BLaER1 (cell line): ENCODE measurements around the gene SLC27A5.
"Not testable (repeated sequence)": the region's sequence is repeated elsewhere in the genome, so short reads cannot be mapped to it uniquely, and the experiment has no call there.

Experiments used
- H3K27ac ChIP-seq: shearing (Covaris generic); formaldehyde crosslinking; 2 replicates; pipeline ENCODE4 v1.8.1; 2022
- H3K27me3 ChIP-seq: shearing (Covaris generic); formaldehyde crosslinking; 2 replicates; pipeline ENCODE4 v1.8.1; 2022
- H3K36me3 ChIP-seq: shearing (Covaris generic); formaldehyde crosslinking; 2 replicates; pipeline ENCODE4 v1.8.1; 2022
- H3K4me1 ChIP-seq: shearing (Covaris generic); formaldehyde crosslinking; 2 replicates; pipeline ENCODE4 v1.8.1; 2022
- H3K4me2 ChIP-seq: shearing (Covaris generic); formaldehyde crosslinking; 2 replicates; pipeline ENCODE4 v1.8.1; 2022
- H3K4me3 ChIP-seq: shearing (Covaris generic); formaldehyde crosslinking; 2 replicates; pipeline ENCODE4 v1.8.1; 2022
- H3K9ac ChIP-seq: shearing (Covaris generic); formaldehyde crosslinking; 2 replicates; pipeline ENCODE4 v1.8.1; 2022
- H3K9me3 ChIP-seq: shearing (Covaris generic); formaldehyde crosslinking; 2 replicates; pipeline ENCODE4 v1.8.1; 2022
- H4K20me1 ChIP-seq: shearing (Covaris generic); formaldehyde crosslinking; 2 replicates; pipeline ENCODE4 v1.8.1; 2022
- Cebpa-rat ChIP-seq: shearing (Covaris generic); IDR thresholded peaks from 2 replicates; pipeline ENCODE4 v1.8.1; 2022

Gene SLC27A5

DNA sequence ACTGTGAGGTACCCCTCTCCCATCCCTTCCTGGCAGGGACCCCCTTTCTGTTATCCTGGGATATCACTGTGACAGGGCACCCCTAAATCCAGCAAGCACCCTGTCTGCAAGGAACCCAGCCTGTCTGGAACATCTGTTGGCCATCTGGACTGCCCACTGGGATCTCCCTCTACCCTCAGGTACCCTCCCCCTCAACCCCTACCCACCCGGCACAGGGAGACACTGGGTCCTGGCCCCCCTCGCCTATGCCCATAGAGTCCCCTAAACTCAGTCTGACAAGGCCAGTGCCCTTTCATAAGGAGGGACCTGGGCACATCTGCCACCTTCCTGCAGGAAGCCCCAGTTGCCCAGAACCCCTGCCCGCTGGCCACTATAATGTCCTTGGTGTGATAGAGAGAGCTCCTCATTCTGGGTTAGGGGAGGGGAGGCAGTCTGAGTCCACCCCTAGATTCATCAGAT lies 2.8 kb upstream of the SLC27A5 start:
- Histone ChIP-seq H3K9ac (peak overlapping the region; percentile 82), H3K27ac (peak overlapping the region; percentile 80), H3K4me2 (peak overlapping the region; percentile 95), H4K20me1 (peaks cover 28% of the 10 kb centered on the region), H3K9me3 (no peaks in the 10 kb centered on the region), H3K4me1 (peaks cover 58% of the 10 kb centered on the region), H3K36me3 (peaks cover 30% of the 10 kb centered on the region), H3K27me3 (no peaks in the 10 kb centered on the region), H3K4me3 (peak overlapping the region; percentile 67)
- no peak for TF ChIP-seq Cebpa-rat

DNA sequence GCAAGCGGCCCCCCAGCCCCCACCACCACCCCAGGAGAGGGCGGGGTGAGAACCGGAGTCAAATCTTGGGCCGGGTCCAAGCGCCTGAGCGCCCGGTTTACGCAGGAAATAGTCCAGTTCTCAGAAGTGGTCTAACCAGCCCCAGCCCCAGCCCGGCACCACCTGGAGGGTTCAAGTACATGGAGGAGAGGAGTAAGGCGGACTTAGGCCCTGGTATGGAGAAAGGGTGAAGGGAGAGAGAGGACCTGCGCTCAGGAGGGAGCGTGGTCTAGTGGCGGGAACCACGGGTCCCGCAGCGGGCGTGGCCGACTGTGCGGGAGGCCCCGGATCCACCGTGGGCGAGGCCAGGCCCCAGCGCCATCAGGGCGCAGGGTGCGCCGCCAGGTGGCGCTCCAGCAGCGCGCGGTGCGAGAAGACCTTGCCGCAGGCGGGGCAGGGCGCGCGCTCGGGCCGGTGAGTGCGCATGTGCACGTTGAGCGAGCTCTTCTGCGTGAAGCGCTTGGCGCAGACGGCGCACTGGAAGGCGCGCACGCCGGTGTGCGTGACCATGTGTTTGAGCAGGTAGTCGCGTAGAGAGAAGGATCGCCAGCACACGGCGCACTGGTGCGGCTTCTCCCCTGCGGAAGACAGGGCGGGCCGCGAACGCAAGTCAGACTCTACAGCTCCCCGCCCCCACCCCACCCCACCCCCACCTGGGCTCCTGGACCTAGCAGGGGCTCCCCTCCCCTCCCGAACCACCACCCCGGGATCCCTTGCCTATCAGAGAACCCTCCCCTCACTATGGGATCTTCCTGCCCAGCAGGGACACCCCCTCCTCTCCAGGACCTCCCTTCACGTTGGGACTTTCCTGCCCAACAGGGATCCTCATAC lies 2.1 kb upstream of the SLC27A5 start:
- Histone ChIP-seq H4K20me1 (peaks cover 28% of the 10 kb centered on the region), H3K27me3 (no peaks in the 10 kb centered on the region), H3K9me3 (peaks cover under 1% of the 10 kb centered on the region; the same call in 1 of the 2 replicates), H3K4me2 (peak overlapping the region; percentile 95), H3K4me1 (peaks cover 63% of the 10 kb centered on the region), H3K9ac (peak overlapping the region; percentile 82), H3K36me3 (peaks cover 30% of the 10 kb centered on the region), H3K27ac (peak overlapping the region; percentile 80), H3K4me3 (peak overlapping the region; percentile 67)
- TF ChIP-seq Cebpa-rat = no peak

DNA sequence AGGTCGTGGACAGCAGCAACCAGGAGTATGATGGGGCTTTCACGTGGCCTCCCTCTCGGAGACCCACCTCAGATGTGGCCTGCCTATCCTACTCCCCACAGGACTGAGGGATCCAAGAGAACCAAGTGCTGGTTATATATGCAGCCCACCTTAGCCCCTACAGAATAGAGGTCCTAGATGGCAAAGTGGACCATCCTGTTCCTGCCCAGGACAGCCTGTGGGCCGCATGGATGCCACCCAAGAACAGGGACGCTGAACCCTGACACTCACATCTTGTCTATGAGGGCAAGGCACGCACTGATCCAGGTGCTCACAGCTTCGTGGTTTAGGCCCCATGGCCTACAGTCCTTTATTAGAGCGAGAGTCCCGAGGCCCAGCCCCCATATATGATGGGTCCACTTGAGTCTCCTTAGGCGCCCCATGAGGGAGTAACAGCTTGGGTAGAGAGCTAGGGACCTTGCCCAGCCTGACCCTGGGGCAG lies 1.5 kb upstream of the SLC27A5 start:
- Histone ChIP-seq H3K4me2 (peak overlapping the region; percentile 95), H4K20me1 (peaks cover 22% of the 10 kb centered on the region), H3K4me3 (no peak overlapping the region), H3K4me1 (peaks cover 58% of the 10 kb centered on the region), H3K27ac (peak overlapping the region; percentile 80), H3K27me3 (no peaks in the 10 kb centered on the region), H3K9ac (peak overlapping the region; percentile 82; the same call in 1 of the 2 replicates), H3K9me3 (peaks cover 7% of the 10 kb centered on the region), H3K36me3 (peaks cover 30% of the 10 kb centered on the region)
- no peak for TF ChIP-seq Cebpa-rat

DNA sequence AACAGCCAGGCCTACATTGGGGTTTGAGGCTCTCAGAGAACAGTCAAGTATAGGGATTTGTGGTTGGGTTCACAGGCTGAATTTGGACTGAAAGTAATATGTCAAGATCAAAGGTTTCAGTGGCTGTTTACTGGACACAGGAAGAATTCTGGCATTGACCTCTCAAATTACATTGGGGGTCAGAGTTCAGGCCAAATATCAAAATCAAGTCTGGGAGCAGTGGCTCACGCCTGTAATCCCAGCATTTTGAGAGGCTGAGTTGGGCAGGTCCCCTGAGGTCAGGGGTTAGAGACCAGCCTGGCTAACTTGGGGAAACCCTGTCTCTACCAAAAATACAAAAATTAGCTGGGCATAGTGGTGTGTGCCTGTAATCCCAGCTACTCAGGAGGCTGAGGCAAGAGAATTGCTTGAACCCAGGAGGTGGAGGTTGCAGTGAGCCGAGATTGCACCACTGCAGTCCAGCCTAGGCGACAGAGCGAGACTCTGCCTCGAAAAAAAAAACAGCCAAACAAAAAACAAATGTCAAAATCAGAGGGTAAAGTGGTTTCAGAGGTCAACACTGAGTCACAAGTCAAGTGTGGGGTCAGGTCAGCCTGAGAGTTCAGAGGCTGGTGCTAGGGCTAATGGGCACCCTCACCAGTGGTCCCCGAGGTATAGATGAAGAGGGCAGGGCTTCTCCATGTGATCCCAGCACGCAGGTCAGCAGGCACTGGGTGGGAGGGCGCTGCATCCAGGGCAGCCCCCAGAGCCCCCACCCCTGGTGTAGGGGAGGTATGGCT lies 1.5 kb downstream of the SLC27A5 start:
- Histone ChIP-seq H3K36me3 (peaks cover 10% of the 10 kb centered on the region; the same call in 1 of the 2 replicates), H3K9ac (peak overlapping the region; percentile 22; the same call in 1 of the 2 replicates), H3K4me1 (peaks cover 37% of the 10 kb centered on the region), H3K4me2 (peak overlapping the region; percentile 61), H3K4me3 (no peak overlapping the region), H3K27ac (0 out of 2 replicates have a peak overlapping the region, but pooled peaks have one; percentile 1), H3K27me3 (no peaks in the 10 kb centered on the region), H3K9me3 (peaks cover 31% of the 10 kb centered on the region), H4K20me1 (no peaks in the 10 kb centered on the region)
- no peak for TF ChIP-seq Cebpa-rat

DNA sequence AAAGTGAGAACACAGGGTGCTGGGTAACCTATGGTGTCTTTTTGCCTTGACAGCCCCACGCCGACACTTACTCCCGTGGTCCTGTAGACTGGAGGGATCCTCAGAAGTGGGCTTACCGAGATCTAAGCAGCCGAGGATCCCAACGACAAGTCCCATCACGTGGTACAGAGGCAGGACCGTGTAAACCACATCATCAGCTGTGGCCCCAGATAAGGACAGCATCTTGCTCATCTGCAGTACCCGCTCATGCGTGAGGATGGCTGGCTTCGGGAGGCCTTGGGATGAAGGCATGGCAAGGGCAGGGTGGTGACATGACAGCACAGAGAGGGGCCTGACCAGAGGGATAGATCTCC lies 2.1 kb downstream of the SLC27A5 start:
- no peaks in the 10 kb centered on the region for H4K20me1 ChIP-seq
- H3K4me2 ChIP-seq = peak overlapping the region; percentile 61
- no peaks in the 10 kb centered on the region for H3K27me3 ChIP-seq
- peaks cover 32% of the 10 kb centered on the region for H3K4me1 ChIP-seq
- no peak overlapping the region for H3K4me3 ChIP-seq
- H3K27ac ChIP-seq = peak overlapping the region; percentile 1; the same call in 1 of the 2 replicates
- H3K9ac ChIP-seq = peak overlapping the region; percentile 22; the same call in 1 of the 2 replicates
- no peak for TF ChIP-seq Cebpa-rat
- peaks cover 10% of the 10 kb centered on the region; the same call in 1 of the 2 replicates for H3K36me3 ChIP-seq
- peaks cover 31% of the 10 kb centered on the region for H3K9me3 ChIP-seq

DNA sequence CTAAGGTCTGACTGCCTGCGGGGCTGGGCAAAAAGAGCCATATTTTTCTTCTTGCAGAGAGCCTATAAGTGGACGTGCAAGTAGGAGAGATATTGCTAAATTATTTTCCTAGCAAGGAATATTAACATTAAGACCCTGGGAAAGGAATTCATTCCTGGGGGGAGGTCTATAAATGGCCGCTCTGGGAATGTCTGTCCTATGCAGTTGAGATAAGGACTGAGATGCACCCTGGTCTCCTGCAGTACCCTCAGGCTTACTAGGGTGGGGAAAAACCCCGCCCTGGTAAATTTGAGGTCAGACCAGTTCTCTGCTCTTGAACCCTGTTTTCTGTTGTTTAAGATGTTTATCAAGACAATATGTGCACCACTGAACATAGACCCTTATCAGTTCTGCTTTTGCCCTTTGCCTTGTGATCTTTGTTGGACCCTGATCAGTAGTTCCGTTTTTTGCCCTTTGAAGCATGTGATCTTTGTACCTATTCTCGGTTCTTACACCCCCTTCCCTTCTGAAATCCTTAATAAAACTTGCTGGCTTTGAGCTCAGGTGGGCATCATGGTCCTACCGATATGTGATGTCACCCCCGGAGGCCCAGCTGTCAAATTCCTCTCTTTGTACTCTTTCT lies 4.1 kb downstream of the SLC27A5 start:
- H3K4me3 ChIP-seq, H3K4me2 ChIP-seq, H3K36me3 ChIP-seq, H3K27me3 ChIP-seq, H3K9ac ChIP-seq, H3K27ac ChIP-seq, H4K20me1 ChIP-seq: not testable (repeated sequence)
- Histone ChIP-seq H3K4me1 (peaks cover 19% of the 10 kb centered on the region), H3K9me3 (peaks cover 31% of the 10 kb centered on the region)

DNA sequence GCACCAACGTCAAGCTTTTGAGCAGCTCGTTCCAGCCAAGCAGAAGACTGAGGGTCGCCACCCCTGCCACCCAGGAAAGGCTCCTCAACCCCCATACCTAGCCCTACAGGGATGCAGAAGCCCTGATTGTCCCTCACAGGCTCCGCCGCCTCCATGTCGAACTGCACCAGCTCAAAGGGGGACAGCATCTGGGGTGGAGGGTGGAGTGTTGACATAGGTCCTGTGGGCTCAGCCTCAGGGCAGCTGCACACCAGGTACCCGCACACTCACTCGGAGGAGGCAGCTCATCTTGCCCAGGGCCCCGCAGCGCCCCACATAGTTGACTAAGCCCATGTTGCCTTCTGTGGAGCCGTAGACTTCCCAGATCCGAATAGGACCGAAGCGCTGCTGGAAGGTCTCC lies 11.6 kb downstream of the SLC27A5 start:
- Histone ChIP-seq H3K4me1 (peaks cover 27% of the 10 kb centered on the region), H3K27me3 (no peaks in the 10 kb centered on the region), H3K27ac (no peak overlapping the region), H3K9me3 (no peaks in the 10 kb centered on the region), H4K20me1 (no peaks in the 10 kb centered on the region), H3K36me3 (no peaks in the 10 kb centered on the region), H3K9ac (no peak overlapping the region), H3K4me3 (peak overlapping the region; percentile 69; the same call in 1 of the 2 replicates), H3K4me2 (peak overlapping the region; percentile 97)
- TF ChIP-seq Cebpa-rat = no peak

DNA sequence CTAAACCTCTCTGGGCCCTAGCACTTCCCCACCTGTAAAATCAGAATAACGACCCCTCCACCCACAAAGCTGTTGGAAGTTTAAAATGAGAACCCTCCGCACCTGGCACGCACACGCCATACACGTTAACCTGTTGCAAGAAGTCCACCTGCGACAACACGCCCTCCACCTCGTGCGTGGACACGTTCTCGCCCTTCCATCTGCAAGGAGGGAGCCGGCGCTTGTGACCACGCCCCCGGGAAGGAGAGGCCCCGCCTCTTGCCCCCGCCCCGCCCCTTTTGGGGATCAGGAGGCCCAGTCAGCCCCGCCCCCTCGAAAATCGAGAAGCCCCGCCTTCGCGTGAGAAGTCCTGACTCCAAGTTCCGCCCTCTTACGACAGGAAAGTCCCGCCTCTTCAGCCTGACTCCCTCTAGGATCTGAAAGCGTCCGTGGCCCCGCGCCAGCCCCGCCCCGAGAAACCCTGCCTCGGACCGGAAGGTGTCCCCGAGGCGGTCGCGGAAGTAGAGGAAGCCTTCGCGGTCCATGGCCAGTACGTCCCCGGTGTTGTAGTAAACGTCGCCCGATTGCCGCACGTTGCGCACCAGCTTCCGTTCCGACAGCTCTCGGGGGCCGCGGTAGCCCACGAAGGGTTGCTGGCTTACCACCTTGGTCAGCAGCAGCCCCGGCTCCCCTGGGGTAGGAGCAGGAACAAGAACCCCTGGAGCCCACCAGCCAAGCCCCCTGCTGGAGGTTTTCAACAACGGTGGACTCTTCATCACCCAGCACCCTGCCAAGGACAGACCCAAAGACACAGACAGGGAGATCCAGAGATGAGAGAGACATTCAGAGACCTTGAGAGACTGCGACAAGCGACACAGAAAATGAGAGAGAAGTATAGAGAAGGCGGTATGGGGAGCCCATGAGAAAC lies 12.5 kb downstream of the SLC27A5 start:
- Histone ChIP-seq H3K9me3 (no peaks in the 10 kb centered on the region), H3K9ac (peak overlapping the region; percentile 73), H4K20me1 (no peaks in the 10 kb centered on the region), H3K4me3 (peak overlapping the region; percentile 69), H3K36me3 (no peaks in the 10 kb centered on the region), H3K4me1 (peaks cover 27% of the 10 kb centered on the region), H3K27ac (peak overlapping the region; percentile 71), H3K4me2 (peak overlapping the region; percentile 97), H3K27me3 (no peaks in the 10 kb centered on the region)
- TF ChIP-seq Cebpa-rat = no peak
